ENCODE data around the gene REPS2. TPM values are rescaled to one million over a fixed set of nuclear protein-coding genes. Genes with fewer than 3 reads are reported as not detected.

The REPS2 gene
- total RNA-seq, 1 experiment from 2014 or later, result 3.7 TPM

DNA sequence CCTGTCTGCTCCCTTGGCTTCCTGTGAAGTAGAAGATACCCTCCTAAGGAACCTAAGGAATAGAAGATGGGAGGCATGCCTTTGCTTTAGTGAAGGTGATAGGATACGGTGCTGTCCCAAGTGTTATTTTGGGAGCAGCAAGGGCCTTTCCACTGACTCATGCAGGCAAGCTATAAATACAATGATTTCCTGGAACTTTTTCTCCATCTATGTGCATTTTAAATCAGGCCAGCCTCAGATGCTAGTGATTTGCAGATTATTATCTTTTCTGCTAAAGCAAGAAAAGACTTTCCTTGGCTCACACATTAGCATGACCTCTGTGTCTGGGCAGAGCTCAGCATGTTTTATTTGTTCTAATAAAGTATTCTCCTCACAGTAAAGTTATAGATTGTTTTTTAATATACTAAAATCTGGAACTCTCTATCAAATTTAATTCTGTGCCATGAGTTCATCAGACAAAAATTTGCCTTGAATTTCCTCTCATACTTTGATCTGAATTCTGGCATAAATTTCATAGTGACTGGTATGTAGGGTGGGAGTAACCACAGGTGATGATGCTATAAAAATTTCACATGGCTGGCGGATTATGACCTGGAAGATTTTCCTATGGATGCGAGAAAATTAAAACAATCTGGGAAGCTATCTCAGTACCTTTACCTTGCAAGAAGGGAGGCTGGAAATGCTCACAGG is 131.7 kb downstream of the REPS2 start:
- no peaks in the 10 kb centered on the region for H4K20me1 ChIP-seq (ENCODE audit: control insufficient read depth, insufficient read depth, insufficient read length)
- Mint-ChIP-seq H3K36me3 (ENCODE audit: insufficient read depth in 1 of 3, low read depth in 3 of 3) (no peaks in the 10 kb centered on the region), H3K27ac (no peak overlapping the region), H3K4me1 (peaks cover 0 to 2% of the 10 kb centered on the region in 2 experiments; a peak in 1 of 4 replicates), H3K9me3 (no peaks in the 10 kb centered on the region), H3K27me3 (ENCODE audit: low read depth) (no peaks in the 10 kb centered on the region; the same call in 1 of the 2 replicates), H3K4me3 (no peak overlapping the region)
- H3K79me1 ChIP-seq (ENCODE audit: insufficient read depth, low read depth, low read length, poor library complexity, severe bottlenecking), result no peaks in the 10 kb centered on the region
- H3K4me1 ChIP-seq (ENCODE audit: insufficient read depth, low read length), result no peaks in the 10 kb centered on the region
- no peaks in the 10 kb centered on the region for H3K27me3 ChIP-seq (ENCODE audit: insufficient read depth, low read length)
- no peak overlapping the region for H4K5ac ChIP-seq (ENCODE audit: insufficient read length, low read depth, low read length)
- no peak overlapping the region for H2BK12ac ChIP-seq (ENCODE audit: insufficient read length, low read depth, low read length)
- no peak overlapping the region for H3K56ac ChIP-seq (ENCODE audit: insufficient read length, low read depth, low read length)
- no peak overlapping the region for H3K4ac ChIP-seq (ENCODE audit: low read depth, low read length)
- H3T11ph ChIP-seq (ENCODE audit: low read length), result no peak overlapping the region
- H3K27ac ChIP-seq (ENCODE audit: insufficient read length, low read depth, low read length), result no peak overlapping the region
- H3K9ac ChIP-seq (ENCODE audit: extremely low read depth, insufficient read length, low read length), result no peak overlapping the region
- no peak overlapping the region for H3K18ac ChIP-seq (ENCODE audit: insufficient read length, low read depth, low read length)
- H4K91ac ChIP-seq (ENCODE audit: insufficient read length, low read depth, low read length), result no peak overlapping the region
- H3K4me2 ChIP-seq (ENCODE audit: insufficient read depth, insufficient read length, low read length), result no peak overlapping the region
- no peak for DNase-seq
- H3K14ac ChIP-seq (ENCODE audit: insufficient read depth, low read length), result no peak overlapping the region
- H3K23me2 ChIP-seq (ENCODE audit: insufficient read length, low read depth, low read length, poor library complexity, severe bottlenecking), result no peaks in the 10 kb centered on the region
- no peak overlapping the region for H4K8ac ChIP-seq (replicated peaks; ENCODE audit: insufficient read length, low read depth, low read length)
- H2BK20ac ChIP-seq (ENCODE audit: low read depth, low read length, poor library complexity, severe bottlenecking), result no peak overlapping the region
- H2AK5ac ChIP-seq (ENCODE audit: insufficient read length, low read length), result no peak overlapping the region
- no CpG with 5 or more reads among the region's 3 CpGs for WGBS (ENCODE audit: extremely low coverage, insufficient read length, low lambda C conversion rate)
- no peak overlapping the region for H2AFZ ChIP-seq (ENCODE audit: low read length)
- H2BK15ac ChIP-seq (ENCODE audit: low read depth, low read length), result no peak overlapping the region
- no peak overlapping the region for H2BK5ac ChIP-seq (ENCODE audit: insufficient read length, low read length)
- H3K9me3 ChIP-seq (ENCODE audit: control insufficient read depth, low read depth, low read length), result no peaks in the 10 kb centered on the region
- TF ChIP-seq, protein P1, sequence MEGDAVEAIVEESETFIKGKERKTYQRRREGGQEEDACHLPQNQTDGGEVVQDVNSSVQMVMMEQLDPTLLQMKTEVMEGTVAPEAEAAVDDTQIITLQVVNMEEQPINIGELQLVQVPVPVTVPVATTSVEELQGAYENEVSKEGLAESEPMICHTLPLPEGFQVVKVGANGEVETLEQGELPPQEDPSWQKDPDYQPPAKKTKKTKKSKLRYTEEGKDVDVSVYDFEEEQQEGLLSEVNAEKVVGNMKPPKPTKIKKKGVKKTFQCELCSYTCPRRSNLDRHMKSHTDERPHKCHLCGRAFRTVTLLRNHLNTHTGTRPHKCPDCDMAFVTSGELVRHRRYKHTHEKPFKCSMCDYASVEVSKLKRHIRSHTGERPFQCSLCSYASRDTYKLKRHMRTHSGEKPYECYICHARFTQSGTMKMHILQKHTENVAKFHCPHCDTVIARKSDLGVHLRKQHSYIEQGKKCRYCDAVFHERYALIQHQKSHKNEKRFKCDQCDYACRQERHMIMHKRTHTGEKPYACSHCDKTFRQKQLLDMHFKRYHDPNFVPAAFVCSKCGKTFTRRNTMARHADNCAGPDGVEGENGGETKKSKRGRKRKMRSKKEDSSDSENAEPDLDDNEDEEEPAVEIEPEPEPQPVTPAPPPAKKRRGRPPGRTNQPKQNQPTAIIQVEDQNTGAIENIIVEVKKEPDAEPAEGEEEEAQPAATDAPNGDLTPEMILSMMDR (conservative IDR thresholded peaks at IDR 0.05), result no peak
- H3K23ac ChIP-seq (ENCODE audit: insufficient read length, low read depth, low read length), result no peak overlapping the region
- H3K79me2 ChIP-seq (ENCODE audit: insufficient read depth, low read length), result no peaks in the 10 kb centered on the region
- no peak overlapping the region for H2BK120ac ChIP-seq (ENCODE audit: low read depth, low read length, poor library complexity, severe bottlenecking)
